Dendritic cell treated with granulocyte-macrophage colony-stimulating factor and Interleukin-4, amounts not matched to agents 40 ng/mL and 50 ng/mL, for 4 days (primary cell): ENCODE data around the gene PIK3CB.
A peak's percentile ranks its signal among the peaks of the same experiment; 100 is the strongest.
"Not testable (repeated sequence)": the region's sequence is repeated elsewhere in the genome, so short reads cannot be mapped to it uniquely, and the experiment has no call there.

ENCODE experiments used
- H3K27ac Mint-ChIP-seq: one replicate; pipeline ENCODE4 v1.8.0; 2022; ENCODE audit warnings: mild to moderate bottlenecking, mixed read lengths
- H3K27me3 Mint-ChIP-seq: one replicate; pipeline ENCODE4 v1.8.0; 2022; ENCODE audit warnings: mild to moderate bottlenecking, mixed read lengths
- H3K36me3 Mint-ChIP-seq: one replicate; pipeline ENCODE4 v1.8.0; 2022; ENCODE audit warnings: low read depth, mixed read lengths
- H3K4me1 Mint-ChIP-seq: one replicate; pipeline ENCODE4 v1.8.0; 2022; ENCODE audit warnings: low read depth, mixed read lengths
- H3K4me3 Mint-ChIP-seq: one replicate; pipeline ENCODE4 v1.8.0; 2022; ENCODE audit warnings: mild to moderate bottlenecking, moderate library complexity, mixed read lengths
- H3K9me3 Mint-ChIP-seq: one replicate; pipeline ENCODE4 v1.8.0; 2022; ENCODE audit warnings: mixed read lengths
- intact Hi-C: fragments of 100-400 bp; cut with micrococcal nuclease; formaldehyde crosslinking; loops from one replicate; pipeline ENCODE4 v1.15.0; 2022

The PIK3CB gene

DNA sequence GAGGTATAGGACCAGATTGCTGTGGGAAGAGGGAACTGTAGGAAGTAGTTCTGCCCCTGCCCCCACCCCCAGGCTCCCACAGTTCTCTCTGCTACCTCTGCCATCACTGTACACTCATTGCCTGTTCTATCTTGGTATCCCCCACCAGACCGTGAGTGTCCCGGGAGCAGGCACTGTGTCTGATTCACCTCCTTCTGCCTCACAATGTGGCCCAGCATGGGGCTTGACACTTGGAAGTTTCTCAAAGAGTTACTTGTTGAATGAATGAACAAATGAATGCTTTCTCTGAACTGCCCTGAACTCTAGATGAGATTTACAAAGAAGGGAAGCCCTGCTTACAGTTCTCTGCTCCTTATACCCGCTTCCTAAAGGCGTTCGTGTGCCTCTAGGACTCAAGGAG, 27.1 kb upstream of the PIK3CB start:
- H3K4me3 Mint-ChIP-seq: no peak overlapping the region
- H3K9me3 Mint-ChIP-seq: no peaks in the 10 kb centered on the region
- H3K36me3 Mint-ChIP-seq: no peaks in the 10 kb centered on the region
- intact Hi-C loops: no loop called here
- H3K27ac Mint-ChIP-seq: peak overlapping the region; percentile 85
- H3K4me1 Mint-ChIP-seq: peaks cover 41% of the 10 kb centered on the region
- no peaks in the 10 kb centered on the region for H3K27me3 Mint-ChIP-seq

DNA sequence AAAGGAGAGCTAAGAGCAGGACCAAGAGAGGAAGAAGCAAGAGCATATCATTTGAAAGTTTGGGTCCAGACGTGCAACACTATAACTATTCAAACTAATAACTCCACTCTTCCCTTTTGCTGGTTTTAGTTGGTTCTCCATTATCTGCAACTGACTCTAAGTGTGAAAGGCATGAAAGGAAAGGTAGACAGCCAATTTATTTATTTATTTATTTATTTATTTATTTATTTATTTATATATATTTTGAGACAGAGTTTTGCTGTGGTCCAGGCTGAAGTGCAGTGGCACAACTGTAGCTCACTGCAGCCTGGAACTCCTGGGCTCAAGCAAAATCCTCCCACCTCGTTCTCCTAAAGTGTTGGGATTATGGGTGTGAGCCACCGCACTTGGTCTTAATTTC, 22.1 kb upstream of the PIK3CB start:
- Mint-ChIP-seq H3K27me3 (no peaks in the 10 kb centered on the region), H3K4me3 (no peak overlapping the region), H3K27ac (no peak overlapping the region), H3K36me3 (no peaks in the 10 kb centered on the region), H3K9me3 (no peaks in the 10 kb centered on the region), H3K4me1 (peaks cover 17% of the 10 kb centered on the region)
- intact Hi-C loops: no loop called here

GRCh38 chr3:138854940-138855339, 20.2 kb upstream of the PIK3CB start:
- Mint-ChIP-seq H3K4me3 (no peak overlapping the region), H3K27me3 (no peaks in the 10 kb centered on the region), H3K27ac (no peak overlapping the region), H3K4me1 (peaks cover 5% of the 10 kb centered on the region), H3K9me3 (no peaks in the 10 kb centered on the region), H3K36me3 (no peaks in the 10 kb centered on the region)
- intact Hi-C loops: no loop called here

- Mint-ChIP-seq H3K4me3 (no peak overlapping the region), H3K4me1 (peaks cover 8% of the 10 kb centered on the region), H3K9me3 (no peaks in the 10 kb centered on the region), H3K36me3 (no peaks in the 10 kb centered on the region), H3K27me3 (no peaks in the 10 kb centered on the region), H3K27ac (no peak overlapping the region)
- intact Hi-C loops: no loop called here
These were observed 19.5 kb upstream of the PIK3CB start for GRCh38 chr3:138854204-138854603.

DNA sequence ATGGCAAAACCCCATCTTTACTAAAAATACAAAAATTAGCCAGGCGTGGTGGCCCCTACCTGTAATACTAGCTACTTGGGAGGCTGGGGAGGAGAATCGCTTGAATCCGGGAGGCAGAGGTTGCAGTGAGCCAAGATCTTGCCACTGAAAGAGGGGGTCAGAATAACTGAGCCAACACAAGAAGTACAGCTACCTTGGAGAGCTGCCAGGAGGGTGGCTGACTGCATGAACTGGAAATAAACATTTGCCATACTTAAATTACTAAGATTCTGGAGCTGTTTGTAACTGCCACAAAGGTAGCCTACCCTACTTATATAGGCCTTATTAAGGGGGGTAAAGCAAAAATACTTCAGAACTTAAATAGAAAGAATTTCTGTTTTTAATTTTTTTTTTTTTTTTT, 15.4 kb upstream of the PIK3CB start:
- Mint-ChIP-seq H3K36me3 (no peaks in the 10 kb centered on the region), H3K27ac (no peak overlapping the region), H3K27me3 (no peaks in the 10 kb centered on the region), H3K9me3 (no peaks in the 10 kb centered on the region), H3K4me1 (peaks cover 23% of the 10 kb centered on the region), H3K4me3 (no peak overlapping the region)
- intact Hi-C loops: no loop called here

- Mint-ChIP-seq H3K4me1 (peaks cover 30% of the 10 kb centered on the region), H3K4me3 (no peak overlapping the region), H3K27ac (no peak overlapping the region), H3K27me3 (no peaks in the 10 kb centered on the region), H3K9me3 (no peaks in the 10 kb centered on the region), H3K36me3 (no peaks in the 10 kb centered on the region)
- intact Hi-C loops: no loop called here
These were observed 14.7 kb upstream of the PIK3CB start for GRCh38 chr3:138849222-138849940.

GRCh38 chr3:138848696-138849095, 14.0 kb upstream of the PIK3CB start:
- Mint-ChIP-seq H3K4me3 (no peak overlapping the region), H3K27me3 (no peaks in the 10 kb centered on the region), H3K36me3 (no peaks in the 10 kb centered on the region), H3K9me3 (no peaks in the 10 kb centered on the region), H3K4me1 (peaks cover 31% of the 10 kb centered on the region), H3K27ac (no peak overlapping the region)
- intact Hi-C loops: no loop called here

- H3K9me3 Mint-ChIP-seq: not testable (repeated sequence)
These were observed 12.1 kb upstream of the PIK3CB start for GRCh38 chr3:138846824-138847223.

GRCh38 chr3:138846262-138846791, 11.6 kb upstream of the PIK3CB start:
- Mint-ChIP-seq H3K36me3 (no peaks in the 10 kb centered on the region), H3K4me3 (no peak overlapping the region), H3K27ac (peak overlapping the region; percentile 39), H3K27me3 (no peaks in the 10 kb centered on the region), H3K9me3 (no peaks in the 10 kb centered on the region), H3K4me1 (peaks cover 49% of the 10 kb centered on the region)
- intact Hi-C loops: no loop called here

More at GRCh38 chr3:138846824-138847223, 12.1 kb upstream of the PIK3CB start:
- intact Hi-C loops, H3K27me3 Mint-ChIP-seq, H3K4me3 Mint-ChIP-seq, H3K36me3 Mint-ChIP-seq: not testable (repeated sequence)
- Mint-ChIP-seq H3K27ac (peak overlapping the region; percentile 39), H3K4me1 (peaks cover 46% of the 10 kb centered on the region)

- no peaks in the 10 kb centered on the region for H3K36me3 Mint-ChIP-seq
- H3K4me3 Mint-ChIP-seq: no peak overlapping the region
- intact Hi-C loops: no loop called here
- no peak overlapping the region for H3K27ac Mint-ChIP-seq
- H3K4me1 Mint-ChIP-seq: peaks cover 49% of the 10 kb centered on the region
- H3K27me3 Mint-ChIP-seq: no peaks in the 10 kb centered on the region
- H3K9me3 Mint-ChIP-seq: no peaks in the 10 kb centered on the region
These were observed 11.0 kb upstream of the PIK3CB start for GRCh38 chr3:138845771-138846173.

GRCh38 chr3:138845181-138845601, 10.5 kb upstream of the PIK3CB start:
- Mint-ChIP-seq H3K4me3 (no peak overlapping the region), H3K4me1 (peaks cover 49% of the 10 kb centered on the region), H3K36me3 (no peaks in the 10 kb centered on the region), H3K27ac (peak overlapping the region; percentile 72), H3K9me3 (no peaks in the 10 kb centered on the region), H3K27me3 (no peaks in the 10 kb centered on the region)
- intact Hi-C loops: no loop called here

DNA sequence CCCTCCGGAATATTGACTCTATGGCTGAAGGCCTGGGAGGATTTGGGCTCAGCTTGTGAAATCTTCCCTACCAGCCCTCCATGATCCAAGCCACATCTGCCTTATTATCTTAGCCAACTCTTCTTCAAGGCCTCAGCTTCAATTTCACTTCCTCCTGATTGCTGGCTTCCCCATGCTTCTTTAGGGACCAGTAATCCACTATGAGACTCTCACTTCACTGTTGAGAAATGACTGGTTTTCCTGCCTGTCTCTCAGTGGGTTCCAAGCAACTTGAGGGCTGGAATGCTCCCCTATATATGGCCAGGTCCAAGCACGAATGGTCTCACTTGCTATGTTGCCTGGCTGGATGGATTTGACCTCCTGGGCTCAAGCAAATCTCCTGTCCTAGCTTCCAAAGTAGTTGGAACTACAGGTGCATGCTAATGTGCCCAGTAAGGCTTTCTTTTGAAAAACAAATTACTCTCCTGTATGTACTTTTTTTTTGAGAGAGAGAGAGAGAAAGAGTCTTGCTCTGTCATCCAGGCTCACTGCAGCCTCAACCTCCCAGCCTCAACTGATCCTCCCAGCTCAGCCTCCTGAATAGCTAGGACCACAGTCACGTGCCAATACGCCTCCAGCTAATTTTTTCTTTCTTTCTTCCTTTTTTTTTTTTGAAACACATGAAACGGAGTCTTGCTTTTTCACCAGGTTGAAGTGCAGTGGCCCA, 7.9 kb upstream of the PIK3CB start:
- H3K4me3 Mint-ChIP-seq: no peak overlapping the region
- intact Hi-C loops: no loop called here
- peaks cover 43% of the 10 kb centered on the region for H3K4me1 Mint-ChIP-seq
- no peaks in the 10 kb centered on the region for H3K9me3 Mint-ChIP-seq
- no peaks in the 10 kb centered on the region for H3K36me3 Mint-ChIP-seq
- no peaks in the 10 kb centered on the region for H3K27me3 Mint-ChIP-seq
- peak overlapping the region; percentile 71 for H3K27ac Mint-ChIP-seq

- H3K27me3 Mint-ChIP-seq, H3K4me3 Mint-ChIP-seq, H3K9me3 Mint-ChIP-seq: not testable (repeated sequence)
- Mint-ChIP-seq H3K27ac (peak overlapping the region; percentile 45), H3K4me1 (peaks cover 29% of the 10 kb centered on the region), H3K36me3 (peaks cover 11% of the 10 kb centered on the region)
- intact Hi-C loops: loop anchor here (10.0 kb wide), 1 partner anchor 134 kb away; no protein-coding TSS in a partner anchor
These were observed 3.7 kb upstream of the PIK3CB start for GRCh38 chr3:138838385-138838784.

- not testable (repeated sequence) for H3K27me3 Mint-ChIP-seq, H3K4me3 Mint-ChIP-seq, H3K9me3 Mint-ChIP-seq
- peaks cover 24% of the 10 kb centered on the region for H3K4me1 Mint-ChIP-seq
- peaks cover 11% of the 10 kb centered on the region for H3K36me3 Mint-ChIP-seq
- H3K27ac Mint-ChIP-seq: peak overlapping the region; percentile 99
- intact Hi-C loops: loop anchor here (2.0 to 10.0 kb wide), 2 partner anchors 55 to 131 kb away; no protein-coding TSS in a partner anchor
These were observed 1.1 kb upstream of the PIK3CB start for GRCh38 chr3:138835846-138836245.
